Activated T-helper 1 cell treated with anti-CD3 and anti-CD28 coated beads, Interleukin-12 subunit alpha, Interleukin-12 subunit beta, Interleukin-2, Interleukin-4 antibody, amounts not matched to agents 30 ng/mL and 10 ng/mL and 1 ng/mL, durations not matched to agents 14 hours and 24 hours and 36 hours (primary cell): ENCODE data around the gene ARHGEF19. TPM values are rescaled to one million over a fixed set of nuclear protein-coding genes. Genes with fewer than 3 reads are reported as not detected.
"Not testable (repeated sequence)": the region's sequence is repeated elsewhere in the genome, so short reads cannot be mapped to it uniquely, and the experiment has no call there.

Experiments
- DNase-seq: peaks from one replicate; pipeline ENCODE4 v3.0.0; 2021; ENCODE audit warnings: low spot score
- H3K27ac Mint-ChIP-seq: one replicate; pipeline ENCODE4 v1.8.0; 2021; ENCODE audit warnings: mild to moderate bottlenecking, mixed read lengths
- H3K27me3 Mint-ChIP-seq: one replicate; pipeline ENCODE4 v1.8.0; 2022; ENCODE audit warnings: mild to moderate bottlenecking, moderate library complexity, mixed read lengths; ENCODE audit not compliant: insufficient read depth
- H3K36me3 Mint-ChIP-seq: one replicate; pipeline ENCODE4 v1.8.0; 2021; ENCODE audit warnings: low read depth, mixed read lengths
- H3K4me1 Mint-ChIP-seq: one replicate; pipeline ENCODE4 v1.8.0; 2021; ENCODE audit warnings: low read depth, mixed read lengths
- H3K4me3 Mint-ChIP-seq: one replicate; pipeline ENCODE4 v1.8.0; 2021; ENCODE audit warnings: mild to moderate bottlenecking, moderate library complexity, mixed read lengths
- H3K9me3 Mint-ChIP-seq: one replicate; pipeline ENCODE4 v1.8.0; 2021; ENCODE audit warnings: mixed read lengths
- intact Hi-C: fragments of 100-400 bp; cut with micrococcal nuclease; formaldehyde crosslinking; loops from one replicate; pipeline ENCODE4 v1.15.1; 2024
- total RNA-seq: library from RNA; stranded (reverse); gene quantifications from 2 replicates; pipeline ENCODE4 v1.2.3, GENCODE V29; 2022

ARHGEF19 gene
- total RNA-seq, 1 donor from 2014 or later: 11.2 TPM

DNA sequence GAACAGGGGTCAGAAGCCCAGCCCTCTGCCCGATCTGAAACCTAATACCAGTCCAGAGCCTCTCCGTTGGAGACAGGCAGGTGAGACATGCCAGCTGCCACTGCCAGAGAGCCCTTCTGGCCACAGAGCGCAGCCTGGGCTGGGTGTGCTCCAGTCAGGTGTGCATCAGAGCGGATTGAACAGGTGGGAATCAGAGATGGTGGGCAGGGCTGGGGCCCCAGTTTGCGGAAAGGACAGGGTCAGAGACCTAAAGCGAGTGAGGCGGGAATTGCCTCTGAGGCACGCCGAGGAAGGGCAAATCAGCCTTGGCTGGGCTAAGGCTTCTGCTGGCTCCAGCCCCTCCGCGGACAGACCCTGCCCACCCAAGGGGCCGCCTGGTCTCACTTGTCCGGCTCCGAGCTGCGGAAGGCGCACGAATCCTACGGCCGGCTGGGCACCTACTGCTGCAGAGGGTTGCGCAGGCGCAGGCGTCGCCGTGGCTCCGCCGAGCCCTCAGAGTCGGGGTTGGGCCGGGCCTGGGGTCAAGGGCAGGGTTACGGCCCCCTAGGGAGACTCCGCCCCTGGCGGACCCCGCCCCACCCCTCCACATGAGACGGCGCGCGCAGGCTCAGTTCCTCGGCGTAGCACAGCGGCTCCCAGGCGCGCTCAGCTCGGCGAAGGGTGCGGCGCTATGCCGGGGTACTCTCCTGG is 14.2 kb upstream of the ARHGEF19 start:
- Mint-ChIP-seq H3K4me1 (no peaks in the 10 kb centered on the region), H3K27ac (no peak overlapping the region), H3K27me3 (peaks cover 25% of the 10 kb centered on the region), H3K9me3 (no peaks in the 10 kb centered on the region), H3K4me3 (no peak overlapping the region), H3K36me3 (no peaks in the 10 kb centered on the region)
- intact Hi-C loops: no loop called here
- no peak for DNase-seq

- Mint-ChIP-seq H3K4me1 (no peaks in the 10 kb centered on the region), H3K27me3 (peaks cover 27% of the 10 kb centered on the region), H3K36me3 (no peaks in the 10 kb centered on the region), H3K9me3 (no peaks in the 10 kb centered on the region), H3K27ac (no peak overlapping the region), H3K4me3 (no peak overlapping the region)
- intact Hi-C loops: no loop called here
- no peak for DNase-seq
Measured at GRCh38 chr1:16226129-16226489, 13.7 kb upstream of the ARHGEF19 start.

DNA sequence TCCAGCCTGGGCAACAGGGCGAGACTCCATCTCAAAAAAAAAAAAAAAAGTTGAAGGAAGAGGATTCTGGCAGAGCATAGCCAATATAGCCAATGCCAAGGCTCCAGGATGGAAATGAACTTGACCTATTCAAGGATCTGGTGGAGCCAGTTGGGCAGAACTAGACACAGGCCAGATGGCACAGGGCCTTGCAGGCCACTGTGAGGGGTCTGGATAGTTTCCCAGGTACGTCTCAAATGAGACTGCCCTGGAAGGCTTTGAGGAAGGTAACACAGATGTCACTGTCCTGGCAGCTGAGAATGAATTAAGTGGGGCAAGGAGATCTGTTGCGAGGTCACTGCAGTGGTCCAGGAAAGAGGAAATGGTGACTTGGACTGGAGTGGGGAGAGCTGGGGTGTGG is 12.0 kb upstream of the ARHGEF19 start:
- H3K27me3 Mint-ChIP-seq: peaks cover 25% of the 10 kb centered on the region
- peaks cover 9% of the 10 kb centered on the region for H3K4me1 Mint-ChIP-seq
- H3K36me3 Mint-ChIP-seq: no peaks in the 10 kb centered on the region
- intact Hi-C loops: no loop called here
- H3K27ac Mint-ChIP-seq: no peak overlapping the region
- H3K4me3 Mint-ChIP-seq: no peak overlapping the region
- H3K9me3 Mint-ChIP-seq: no peaks in the 10 kb centered on the region
- DNase-seq: no peak

- H3K9me3 Mint-ChIP-seq, DNase-seq, intact Hi-C loops, H3K27ac Mint-ChIP-seq, H3K36me3 Mint-ChIP-seq, H3K4me3 Mint-ChIP-seq: not testable (repeated sequence)
- Mint-ChIP-seq H3K4me1 (peaks cover 10% of the 10 kb centered on the region), H3K27me3 (peaks cover 14% of the 10 kb centered on the region)
Measured at GRCh38 chr1:16222716-16223115, 10.3 kb upstream of the ARHGEF19 start.

DNA sequence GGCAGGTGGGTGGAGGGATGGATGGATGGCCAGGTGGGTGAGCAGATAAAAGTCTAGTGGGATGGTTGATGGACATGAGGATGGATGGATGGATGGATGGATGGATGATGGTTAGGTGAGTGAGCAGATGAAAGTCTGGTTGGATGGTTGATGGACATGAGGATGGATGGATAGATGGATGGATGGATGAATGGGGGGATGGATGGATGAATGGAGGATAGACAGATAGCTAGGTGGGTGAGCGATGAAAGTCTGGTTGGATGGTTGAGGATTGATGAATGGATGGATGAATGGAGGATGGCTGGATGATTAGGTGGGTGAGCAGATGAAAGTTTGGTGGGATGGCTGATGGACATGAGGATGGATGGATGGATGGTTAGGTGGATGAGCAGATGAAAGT is 9.0 kb upstream of the ARHGEF19 start:
- Mint-ChIP-seq H3K27me3 (peaks cover 8% of the 10 kb centered on the region), H3K9me3 (no peaks in the 10 kb centered on the region), H3K27ac (no peak overlapping the region), H3K36me3 (no peaks in the 10 kb centered on the region), H3K4me1 (peaks cover 17% of the 10 kb centered on the region), H3K4me3 (no peak overlapping the region)
- intact Hi-C loops: no loop called here
- no peak for DNase-seq

DNA sequence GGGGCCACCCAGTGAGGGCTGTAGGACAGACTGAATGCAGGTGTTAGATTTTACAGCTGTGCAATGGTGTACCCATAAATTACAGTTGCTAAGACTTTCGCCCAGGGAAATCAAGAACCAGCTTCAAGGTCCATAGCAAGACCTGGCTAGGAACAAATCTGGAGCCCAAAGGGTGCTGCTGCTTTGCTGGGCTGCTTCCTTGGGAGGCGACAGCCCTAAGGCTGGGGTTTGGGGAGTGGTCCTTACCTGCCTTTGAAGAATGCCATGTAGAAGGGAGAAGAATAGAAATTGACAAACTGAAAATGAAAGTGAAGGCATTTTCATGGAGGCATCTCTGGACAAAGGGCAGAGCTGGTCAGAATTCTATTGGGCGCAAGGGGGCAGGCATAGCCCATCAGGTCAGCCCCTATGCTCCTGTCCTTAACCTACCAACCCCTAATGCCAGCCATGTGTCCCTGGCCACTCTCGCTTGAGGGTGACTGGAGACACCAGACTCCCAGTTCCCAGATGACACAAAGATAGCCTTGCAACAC is 7.6 kb upstream of the ARHGEF19 start:
- H3K27me3 Mint-ChIP-seq: peaks cover 4% of the 10 kb centered on the region
- H3K27ac Mint-ChIP-seq: no peak overlapping the region
- intact Hi-C loops: loop anchor here (5.0 kb wide), 1 partner anchor 832 kb away; the partner anchor contains the start of gene SDHB
- H3K4me3 Mint-ChIP-seq: no peak overlapping the region
- no peaks in the 10 kb centered on the region for H3K36me3 Mint-ChIP-seq
- H3K4me1 Mint-ChIP-seq: peaks cover 22% of the 10 kb centered on the region
- DNase-seq: no peak
- no peaks in the 10 kb centered on the region for H3K9me3 Mint-ChIP-seq

- H3K36me3 Mint-ChIP-seq: no peaks in the 10 kb centered on the region
- DNase-seq: no peak
- H3K4me3 Mint-ChIP-seq: no peak overlapping the region
- peaks cover 22% of the 10 kb centered on the region for H3K4me1 Mint-ChIP-seq
- no peaks in the 10 kb centered on the region for H3K9me3 Mint-ChIP-seq
- no peak overlapping the region for H3K27ac Mint-ChIP-seq
- H3K27me3 Mint-ChIP-seq: peaks cover 2% of the 10 kb centered on the region
- intact Hi-C loops: loop anchor here (5.0 kb wide), 1 partner anchor 834 kb away; the partner anchor contains the start of gene SDHB
Measured at GRCh38 chr1:16218674-16219071, 6.2 kb upstream of the ARHGEF19 start.

DNA sequence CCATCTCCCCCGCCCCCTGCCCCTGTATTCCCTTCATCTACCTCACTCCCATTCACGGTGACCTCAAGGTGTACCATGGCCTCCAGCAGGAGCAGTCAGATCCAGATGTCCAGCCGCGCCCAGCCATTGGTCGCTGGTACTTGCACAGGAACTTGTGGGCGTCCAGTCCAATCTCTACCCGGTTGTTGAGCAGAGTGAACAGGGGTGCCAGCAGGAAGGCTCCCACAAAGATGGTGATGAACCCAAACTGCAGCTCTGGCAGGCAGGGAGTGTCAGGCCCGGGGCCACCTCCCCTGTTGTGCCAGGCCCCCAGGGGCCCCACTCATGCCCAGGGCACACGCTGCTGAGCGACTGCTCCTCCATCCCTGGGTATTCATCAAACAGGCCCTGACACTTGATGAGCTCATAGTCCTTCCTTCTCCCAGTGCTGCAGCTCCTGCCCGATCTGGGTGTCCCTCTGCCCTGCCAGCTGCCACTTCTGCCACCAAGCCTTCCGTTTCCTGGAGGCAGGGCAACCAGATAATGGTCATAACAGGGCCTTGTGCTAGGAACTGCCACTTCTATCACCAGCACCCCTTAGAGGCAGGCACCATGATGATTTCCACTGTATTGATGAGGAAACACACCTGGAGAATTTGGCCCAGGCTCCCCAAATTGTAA is 5.7 kb upstream of the ARHGEF19 start:
- intact Hi-C loops: loop anchor here (5.0 kb wide), 1 partner anchor 834 kb away; the partner anchor contains the start of gene SDHB
- Mint-ChIP-seq H3K36me3 (no peaks in the 10 kb centered on the region), H3K4me3 (no peak overlapping the region), H3K4me1 (peaks cover 22% of the 10 kb centered on the region), H3K9me3 (no peaks in the 10 kb centered on the region), H3K27me3 (peaks cover 2% of the 10 kb centered on the region), H3K27ac (no peak overlapping the region)
- DNase-seq: no peak

DNA sequence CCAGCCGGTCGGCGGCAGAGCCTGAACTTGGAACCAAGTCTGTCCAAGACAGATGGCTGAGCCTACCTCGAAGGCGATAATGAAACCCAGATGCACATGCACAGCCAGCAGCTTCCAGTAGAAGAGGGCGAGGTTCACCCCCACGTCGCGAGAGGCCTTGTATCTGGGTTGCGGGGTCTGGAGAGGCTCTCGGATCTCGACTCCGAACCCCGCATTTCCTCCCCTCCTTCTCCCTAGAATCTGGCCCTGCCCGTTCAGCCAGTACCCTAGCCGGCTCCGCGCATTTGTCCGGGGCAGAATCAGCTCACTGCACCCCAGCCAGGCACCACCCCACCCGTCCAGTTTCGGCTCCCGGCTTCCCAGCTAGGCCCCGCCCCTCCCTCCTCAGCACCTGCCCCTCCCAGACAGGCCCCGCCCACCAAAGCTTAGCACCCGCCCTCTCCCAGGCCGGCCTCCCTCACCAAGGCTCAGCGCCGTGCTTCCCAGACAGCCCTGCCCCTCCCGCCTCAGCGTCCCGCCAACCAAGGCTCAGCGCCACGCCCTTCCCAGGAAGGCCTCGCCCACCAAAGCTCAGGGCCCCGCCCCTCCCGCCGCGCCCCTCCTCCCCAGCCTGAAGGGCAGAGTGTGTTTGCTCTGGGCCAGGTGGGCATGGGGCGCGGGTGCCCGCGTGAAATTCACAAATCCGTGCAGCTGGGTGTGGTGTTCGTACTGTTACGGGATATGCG is 4.8 kb upstream of the ARHGEF19 start:
- H3K36me3 Mint-ChIP-seq: no peaks in the 10 kb centered on the region
- H3K4me3 Mint-ChIP-seq: peak overlapping the region; percentile 83
- H3K9me3 Mint-ChIP-seq: no peaks in the 10 kb centered on the region
- peak; percentile 92 for DNase-seq
- intact Hi-C loops: loop anchor here (1.0 to 5.0 kb wide), 4 partner anchors 11 to 835 kb away; partner anchors contain the start of genes CPLANE2 and SDHB
- H3K27me3 Mint-ChIP-seq: peaks cover 4% of the 10 kb centered on the region
- H3K4me1 Mint-ChIP-seq: peaks cover 22% of the 10 kb centered on the region
- no peak overlapping the region for H3K27ac Mint-ChIP-seq

DNA sequence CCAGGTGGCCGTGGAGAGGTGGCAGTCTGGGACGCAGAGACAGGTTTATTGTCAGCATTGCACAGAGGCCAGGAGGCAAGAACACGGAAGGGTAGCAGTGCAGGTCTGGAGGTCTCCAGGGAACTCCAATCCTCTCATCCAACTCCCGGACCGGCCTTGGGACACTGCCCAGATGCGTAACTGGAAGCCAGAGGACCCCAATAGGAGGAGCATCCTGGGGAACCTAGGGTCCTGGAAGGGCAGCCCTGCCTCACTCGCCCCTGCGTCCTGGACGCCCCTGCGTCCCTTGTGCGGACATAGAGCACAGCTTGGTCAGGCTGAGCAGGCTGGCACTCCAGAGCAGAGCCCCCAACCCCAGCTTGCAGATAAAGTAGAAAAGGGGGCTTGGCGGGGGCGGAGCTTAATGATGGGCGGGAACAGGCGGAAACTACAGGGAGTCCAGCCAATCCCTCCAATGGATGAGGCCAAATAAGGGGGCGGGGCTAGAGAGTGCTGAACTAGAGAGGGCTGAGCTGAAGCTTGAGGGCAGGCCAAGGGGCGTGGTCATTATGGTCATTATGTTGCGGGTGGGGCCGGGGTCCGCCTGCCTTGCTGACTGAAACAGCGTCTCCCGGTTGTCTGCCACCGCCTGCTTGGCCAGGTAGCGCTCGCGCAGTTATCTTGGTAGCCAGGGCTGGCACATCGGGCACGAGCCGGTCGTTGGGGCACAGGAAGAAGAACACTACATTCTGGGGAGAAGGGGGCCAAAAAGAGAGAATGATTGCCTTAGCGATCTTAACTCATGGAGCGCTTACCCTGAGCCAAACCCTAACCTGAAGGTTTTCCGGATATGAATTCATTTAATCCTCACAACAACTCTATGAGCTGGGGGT is 3.7 kb upstream of the ARHGEF19 start:
- H3K36me3 Mint-ChIP-seq: no peaks in the 10 kb centered on the region
- H3K9me3 Mint-ChIP-seq: no peaks in the 10 kb centered on the region
- peaks cover 22% of the 10 kb centered on the region for H3K4me1 Mint-ChIP-seq
- H3K4me3 Mint-ChIP-seq: peak overlapping the region; percentile 83
- intact Hi-C loops: loop anchor here (2.0 to 5.0 kb wide), 2 partner anchors 49 to 836 kb away; partner anchors contain the start of gene SDHB
- peaks cover 2% of the 10 kb centered on the region for H3K27me3 Mint-ChIP-seq
- H3K27ac Mint-ChIP-seq: no peak overlapping the region
- DNase-seq: peak; percentile 56

- not testable (repeated sequence) for H3K27me3 Mint-ChIP-seq
- intact Hi-C loops: loop anchor here (5.0 kb wide), 1 partner anchor 837 kb away; the partner anchor contains the start of gene SDHB
Measured at GRCh38 chr1:16215240-16215639, 2.8 kb upstream of the ARHGEF19 start.

DNA sequence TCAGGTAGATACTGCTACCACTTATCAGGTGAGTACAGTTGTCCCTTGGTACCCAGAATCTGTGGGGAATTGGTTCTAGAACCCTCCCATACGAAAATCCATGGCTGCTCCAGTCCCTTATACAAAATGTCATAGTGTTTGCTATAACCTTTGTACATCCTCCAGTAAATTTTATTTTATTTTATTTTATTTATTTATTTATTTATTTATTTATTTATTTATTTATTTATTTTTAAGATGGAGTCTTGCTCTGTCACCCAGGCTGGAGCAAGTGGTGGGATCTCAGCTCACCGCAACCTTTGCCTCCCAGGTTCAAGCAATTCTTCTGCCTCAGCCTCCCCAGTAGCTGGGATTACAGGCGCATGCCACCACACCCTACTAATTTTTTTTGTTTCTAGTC is 1.1 kb upstream of the ARHGEF19 start:
- DNase-seq, H3K4me3 Mint-ChIP-seq, H3K9me3 Mint-ChIP-seq, H3K36me3 Mint-ChIP-seq, H3K27ac Mint-ChIP-seq, H3K27me3 Mint-ChIP-seq, intact Hi-C loops: not testable (repeated sequence)
- H3K4me1 Mint-ChIP-seq: peaks cover 12% of the 10 kb centered on the region

More at GRCh38 chr1:16215240-16215639, 2.8 kb upstream of the ARHGEF19 start:
- H3K36me3 Mint-ChIP-seq, DNase-seq, H3K4me3 Mint-ChIP-seq, H3K9me3 Mint-ChIP-seq, H3K27ac Mint-ChIP-seq: not testable (repeated sequence)
- peaks cover 21% of the 10 kb centered on the region for H3K4me1 Mint-ChIP-seq
